Measurements from ENCODE around the gene SIAH3. TPM values are rescaled to one million over a fixed set of nuclear protein-coding genes. Genes with fewer than 3 reads are reported as not detected.
A peak's percentile ranks its signal among the peaks of the same experiment; 100 is the strongest.

Gene SIAH3
- total RNA-seq, 1 experiment from 2014 or later = 1.3 TPM

- DNase-seq (ENCODE audit: low read depth, low spot score) = peak; percentile 84
- in situ Hi-C loops (cut with HindIII; ENCODE audit: low pct_unique_long_range_greater_than_20kb, low sequenced_read_pairs) = no loop called here
Observed at GRCh38 chr13:45728759-45729158, 122.8 kb downstream of the SIAH3 start.

Small RNA genes within 50 kb of the gene (small RNA-seq; reads per million reads assigned to genes)
- 0 reads per million in 2 experiments for gene RF00017

Other genes starting within 250 kb of the SIAH3 start
- gene ERICH6B, start 236.0 kb downstream of the SIAH3 start, total RNA-seq (2014; rRNA removed; shearing (Covaris generic)) = not detected in 2 replicates
- gene CBY2, start 149.4 kb downstream of the SIAH3 start, total RNA-seq (2014; rRNA removed; shearing (Covaris generic)) = not detected in 2 replicates
- gene ZC3H13, start 201.0 kb upstream of the SIAH3 start, total RNA-seq (2014; rRNA removed; shearing (Covaris generic)) = 94.7 and 99.9 TPM in 2 replicates

All from SK-MEL-5 (cell line).